ENCODE results near the gene ELFN1. TPM values are rescaled to one million over a fixed set of nuclear protein-coding genes. Genes with fewer than 3 reads are reported as not detected.
A peak's percentile ranks its signal among the peaks of the same experiment; 100 is the strongest.

The ELFN1 gene
- total and polyA plus RNA-seq, 9 of the 15 experiments (the other 6 are each of a cell fraction or from before 2014, with no cell fraction given): 0.04 to 0.64 (median 0.18) TPM; not detected in 2

DNA sequence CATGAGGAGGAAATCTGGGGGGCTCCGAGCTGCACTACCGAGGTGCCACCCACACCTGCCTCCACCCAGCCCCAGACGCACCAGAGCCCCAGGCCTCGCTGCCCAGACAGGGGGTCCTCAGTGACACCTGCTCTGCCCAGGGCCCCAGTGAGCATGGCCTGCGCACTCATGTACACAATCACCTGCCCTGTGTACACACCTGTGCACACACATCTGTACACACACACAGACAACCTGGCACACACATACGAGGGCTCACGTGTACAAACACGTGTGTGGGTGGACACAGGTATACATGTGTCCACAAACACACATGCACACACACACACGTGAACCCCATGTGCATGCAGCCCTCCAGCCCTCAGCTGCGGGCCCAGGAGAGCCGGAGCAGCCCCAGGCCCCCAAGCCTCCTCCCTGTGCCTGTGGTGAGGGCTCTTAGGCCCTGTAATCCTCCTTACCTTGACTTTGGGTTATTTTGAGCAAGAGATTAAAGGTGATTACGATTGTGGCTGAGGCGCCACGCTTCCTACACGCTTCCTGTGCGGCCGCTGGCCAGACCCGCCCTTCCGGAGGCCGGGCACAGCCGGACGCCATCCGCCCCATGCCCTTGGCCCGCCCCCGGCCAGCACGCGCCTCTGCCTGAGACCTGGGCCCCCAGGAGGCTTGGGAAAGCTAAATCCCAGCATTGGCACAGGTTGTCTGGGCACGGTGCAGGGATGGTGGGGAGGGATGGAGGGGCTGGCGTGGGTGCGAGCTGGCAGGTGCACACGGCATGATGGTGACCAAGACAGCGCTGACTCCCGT is 71.9 kb downstream of the ELFN1 start (continued):
- TF ChIP-seq, protein P1, sequence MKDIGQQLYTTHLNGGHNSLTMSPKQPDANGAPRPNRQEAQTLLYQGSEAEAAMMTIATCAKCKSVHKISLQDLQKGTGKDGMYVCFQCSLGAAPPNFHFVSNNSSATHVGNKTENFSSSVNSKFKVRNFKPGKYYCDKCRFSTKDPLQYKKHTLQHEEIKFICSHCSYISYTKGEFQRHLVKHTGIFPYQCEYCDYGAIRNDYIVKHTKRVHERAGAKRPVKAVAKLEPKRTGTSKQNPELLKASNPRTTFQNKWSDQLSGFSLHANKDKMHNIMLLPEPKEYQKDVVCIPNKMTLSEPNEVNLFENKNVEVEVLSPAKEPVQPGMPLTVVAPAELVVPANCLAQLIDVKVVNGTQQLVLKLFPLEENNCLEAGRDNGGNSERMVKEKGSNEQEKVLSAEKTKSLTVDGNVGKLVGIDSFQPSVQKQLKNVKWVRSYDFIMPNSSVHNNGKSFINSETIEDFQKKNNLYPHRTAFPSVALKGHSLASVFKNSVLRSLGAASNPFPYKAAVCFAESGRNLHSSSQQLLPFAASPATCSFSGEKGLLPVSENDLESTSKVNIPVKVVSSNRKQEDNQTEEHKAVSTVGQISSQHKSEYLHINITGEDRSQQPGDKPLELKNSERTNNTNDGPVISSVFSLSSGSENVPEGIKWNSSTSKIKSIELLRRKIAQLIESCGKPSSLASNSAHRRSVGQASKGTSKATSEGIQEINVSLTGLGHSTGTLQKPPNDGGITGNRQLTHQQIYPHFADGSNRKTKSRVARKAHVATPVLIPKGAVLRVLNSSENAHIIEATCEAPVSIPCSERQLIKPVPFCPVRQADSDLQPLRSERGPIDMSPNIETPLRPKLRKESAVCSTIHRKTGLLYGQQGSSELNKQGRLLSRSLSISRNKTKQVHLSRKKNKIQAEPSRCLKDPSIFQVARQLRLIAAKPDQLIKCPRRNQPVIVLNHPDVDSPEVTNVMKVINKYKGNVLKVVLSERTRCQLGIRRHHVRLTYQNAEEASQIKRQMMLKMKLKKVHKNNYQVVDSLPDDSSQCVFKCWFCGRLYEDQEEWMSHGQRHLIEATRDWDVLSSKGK (CRISPR knock-in tag; IDR thresholded peaks at IDR 0.05): no peak
- TF ChIP-seq MTA2 (IDR thresholded peaks at IDR 0.05; ENCODE audit: low read depth): no peak
- peak in 1 of 2 experiments; percentile 86; a peak in 2 of 4 replicates for TF ChIP-seq FOXA3 (CRISPR knock-in tag; conservative IDR thresholded peaks at IDR 0.05 in 1 of 2, IDR thresholded peaks at IDR 0.05 in 1 of 2)
- TF ChIP-seq, protein P2, sequence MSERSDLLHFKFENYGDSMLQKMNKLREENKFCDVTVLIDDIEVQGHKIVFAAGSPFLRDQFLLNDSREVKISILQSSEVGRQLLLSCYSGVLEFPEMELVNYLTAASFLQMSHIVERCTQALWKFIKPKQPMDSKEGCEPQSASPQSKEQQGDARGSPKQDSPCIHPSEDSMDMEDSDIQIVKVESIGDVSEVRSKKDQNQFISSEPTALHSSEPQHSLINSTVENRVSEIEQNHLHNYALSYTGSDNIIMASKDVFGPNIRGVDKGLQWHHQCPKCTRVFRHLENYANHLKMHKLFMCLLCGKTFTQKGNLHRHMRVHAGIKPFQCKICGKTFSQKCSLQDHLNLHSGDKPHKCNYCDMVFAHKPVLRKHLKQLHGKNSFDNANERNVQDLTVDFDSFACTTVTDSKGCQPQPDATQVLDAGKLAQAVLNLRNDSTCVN (CRISPR knock-in tag; IDR thresholded peaks at IDR 0.05): no peak
- no peak for TF ChIP-seq ZZZ3 (IDR thresholded peaks at IDR 0.05)
- no peak for TF ChIP-seq ZBTB17 (CRISPR knock-in tag; IDR thresholded peaks at IDR 0.05)
- no peak for TF ChIP-seq RCOR1 (IDR thresholded peaks at IDR 0.05; ENCODE audit: borderline replicate concordance in 1 of 2, low read depth in 2 of 2, low read length in 2 of 2)
- TF ChIP-seq ZNF830 (CRISPR knock-in tag; IDR thresholded peaks at IDR 0.05): no peak
- no peak for TF ChIP-seq MIER1 (IDR thresholded peaks at IDR 0.05; ENCODE audit: low read depth)
- TF ChIP-seq ZNF140 (CRISPR knock-in tag; IDR thresholded peaks at IDR 0.05): no peak
- TF ChIP-seq ZNF699 (CRISPR knock-in tag; IDR thresholded peaks at IDR 0.05; ENCODE audit: insufficient replicate concordance): no peak
- TF ChIP-seq EP400 (IDR thresholded peaks at IDR 0.05): peak; percentile 99
- peak; percentile 26 for TF ChIP-seq RBM39 (optimal IDR thresholded peaks at IDR 0.05; ENCODE audit: low read depth, low read length)
- TF ChIP-seq RHOXF2B (CRISPR knock-in tag; conservative IDR thresholded peaks at IDR 0.05): no peak
- TF ChIP-seq ZNF133 (CRISPR knock-in tag; IDR thresholded peaks at IDR 0.05): no peak
- no peak for TF ChIP-seq ZNF778 (CRISPR knock-in tag; IDR thresholded peaks at IDR 0.05)
- no peak; the same call in 1 of the 2 replicates for TF ChIP-seq TAF7 (tag; IDR thresholded peaks at IDR 0.05)
- TF ChIP-seq SRSF3 (IDR thresholded peaks at IDR 0.05; ENCODE audit: insufficient read depth, low read length): no peak
- TF ChIP-seq, protein P3, sequence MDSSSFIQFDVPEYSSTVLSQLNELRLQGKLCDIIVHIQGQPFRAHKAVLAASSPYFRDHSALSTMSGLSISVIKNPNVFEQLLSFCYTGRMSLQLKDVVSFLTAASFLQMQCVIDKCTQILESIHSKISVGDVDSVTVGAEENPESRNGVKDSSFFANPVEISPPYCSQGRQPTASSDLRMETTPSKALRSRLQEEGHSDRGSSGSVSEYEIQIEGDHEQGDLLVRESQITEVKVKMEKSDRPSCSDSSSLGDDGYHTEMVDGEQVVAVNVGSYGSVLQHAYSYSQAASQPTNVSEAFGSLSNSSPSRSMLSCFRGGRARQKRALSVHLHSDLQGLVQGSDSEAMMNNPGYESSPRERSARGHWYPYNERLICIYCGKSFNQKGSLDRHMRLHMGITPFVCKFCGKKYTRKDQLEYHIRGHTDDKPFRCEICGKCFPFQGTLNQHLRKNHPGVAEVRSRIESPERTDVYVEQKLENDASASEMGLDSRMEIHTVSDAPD (CRISPR knock-in tag; IDR thresholded peaks at IDR 0.05): no peak
- TF ChIP-seq HNRNPK (IDR thresholded peaks at IDR 0.05; ENCODE audit: low read depth, low read length, poor library complexity, severe bottlenecking): no peak
- no peak for TF ChIP-seq PTRF (tag; IDR thresholded peaks at IDR 0.05)
- no peak for TF ChIP-seq ZNF121 (CRISPR knock-in tag; conservative IDR thresholded peaks at IDR 0.05)
